ENCODE data around the gene SELENOV. TPM values are rescaled to one million over a fixed set of nuclear protein-coding genes. Genes with fewer than 3 reads are reported as not detected.
A peak's percentile ranks its signal among the peaks of the same experiment; 100 is the strongest.

The SELENOV gene
- total RNA-seq, 3 donors from 2014 or later, result not detected

GRCh38 chr19:39497701-39497995 lies 17.3 kb upstream of the SELENOV start:
- Histone ChIP-seq H3K9me3 (no peaks in the 10 kb centered on the region), H3K4me3 (no peak overlapping the region), H3K4me1 (ENCODE audit: low read depth) (peaks cover 17% of the 10 kb centered on the region), H3K36me3 (ENCODE audit: low read depth) (no peaks in the 10 kb centered on the region)
- no peak for ATAC-seq
- DNase-seq, result no peak
- no peak for TF ChIP-seq CTCF (IDR thresholded peaks at IDR 0.05)
- intact Hi-C loops (cut with DNase I, micrococcal nuclease), result no loop called here

- intact Hi-C loops (cut with DNase I, micrococcal nuclease), result no loop called here
- no peaks in the 10 kb centered on the region for H3K36me3 ChIP-seq (ENCODE audit: low read depth)
- peaks cover 17% of the 10 kb centered on the region for H3K4me1 ChIP-seq (ENCODE audit: low read depth)
- H3K9me3 ChIP-seq, result no peaks in the 10 kb centered on the region
- DNase-seq (peak; percentile 35 to 66 (median 59)), ATAC-seq (peak; percentile 59)
- no peak for TF ChIP-seq CTCF (IDR thresholded peaks at IDR 0.05)
- no peak overlapping the region for H3K4me3 ChIP-seq
Measured at GRCh38 chr19:39497996-39498797, 16.7 kb upstream of the SELENOV start.

GRCh38 chr19:39498798-39499642 lies 15.9 kb upstream of the SELENOV start, which contains the start of gene DLL3:
Gene DLL3, plus strand, starts transcription at chr19:39498947. Its CDS starts 28 bp downstream, at chr19:39498975.
- TF ChIP-seq CTCF (IDR thresholded peaks at IDR 0.05), result no peak
- intact Hi-C loops (cut with DNase I, micrococcal nuclease), result no loop called here
- no peak for DNase-seq
- Histone ChIP-seq H3K4me3 (no peak within 1 kb of the TSS), H3K9me3 (no peaks in the 10 kb centered on the region), H3K4me1 (ENCODE audit: low read depth) (peaks cover 17% of the 10 kb centered on the region), H3K36me3 (ENCODE audit: low read depth) (no peaks in the 10 kb centered on the region)
- peak; percentile 31 for ATAC-seq

GRCh38 chr19:39499932-39500331 lies 15.0 kb upstream of the SELENOV start:
- Histone ChIP-seq H3K36me3 (ENCODE audit: low read depth) (no peaks in the 10 kb centered on the region), H3K9me3 (no peaks in the 10 kb centered on the region), H3K4me3 (no peak overlapping the region), H3K4me1 (ENCODE audit: low read depth) (peaks cover 17% of the 10 kb centered on the region)
- no peak for TF ChIP-seq CTCF (IDR thresholded peaks at IDR 0.05)
- ATAC-seq (no peak), DNase-seq (no peak)
- intact Hi-C loops (cut with DNase I, micrococcal nuclease), result no loop called here

- no peak for TF ChIP-seq CTCF (IDR thresholded peaks at IDR 0.05)
- Histone ChIP-seq H3K4me3 (no peak overlapping the region), H3K4me1 (ENCODE audit: low read depth) (peaks cover 17% of the 10 kb centered on the region), H3K9me3 (no peaks in the 10 kb centered on the region), H3K36me3 (ENCODE audit: low read depth) (no peaks in the 10 kb centered on the region)
- no peak for DNase-seq
- intact Hi-C loops (cut with DNase I, micrococcal nuclease), result no loop called here
- ATAC-seq, result no peak
Measured at GRCh38 chr19:39500543-39500942, 14.4 kb upstream of the SELENOV start.

Data from mucosa of descending colon (tissue), 3 donors.